Mesothelial cell of epicardium (in vitro differentiated cells): ENCODE data around the gene UNC13C. TPM values are rescaled to one million over a fixed set of nuclear protein-coding genes. Genes with fewer than 3 reads are reported as not detected.

ENCODE experiments used
- DNase-seq, 2 experiments: peaks; one replicate each; pipeline ENCODE4 v3.0.0; 2021; ENCODE audit warnings: low spot score in 2 of 2; ENCODE audit not compliant: unreplicated experiment in 2 of 2
- H3K27ac Mint-ChIP-seq: 2 replicates; pipeline ENCODE4 v1.8.0; 2021; ENCODE audit warnings: mixed read lengths
- H3K27me3 Mint-ChIP-seq: 2 replicates; pipeline ENCODE4 v1.8.0; 2021; ENCODE audit warnings: low read depth, mixed read lengths
- H3K36me3 Mint-ChIP-seq: 2 replicates; pipeline ENCODE4 v1.8.0; 2021; ENCODE audit warnings: mixed read lengths
- H3K4me1 Mint-ChIP-seq: 2 replicates; pipeline ENCODE4 v1.8.0; 2021; ENCODE audit warnings: mixed read lengths
- H3K4me3 Mint-ChIP-seq: 2 replicates; pipeline ENCODE4 v1.8.0; 2021; ENCODE audit warnings: mild to moderate bottlenecking, moderate library complexity, mixed read lengths
- H3K9me3 Mint-ChIP-seq: 2 replicates; pipeline ENCODE4 v1.8.0; 2021; ENCODE audit warnings: mixed read lengths
- CTCF ChIP-seq: fragments of 200-600 bp; sonication (generic); IDR thresholded peaks from one replicate; pipeline ENCODE4 v1.5.0; 2021; ENCODE audit warnings: antibody characterized with exemption; ENCODE audit not compliant: unreplicated experiment
- total RNA-seq: library from RNA; stranded (reverse); gene quantifications from 3 replicates; pipeline ENCODE4 v1.2.1, GENCODE V29; 2021

The UNC13C gene
- total RNA-seq, 1 donor from 2014 or later: 2.7 TPM

GRCh38 chr15:54035616-54036015, 57.4 kb downstream of the UNC13C start:
- H3K27me3 Mint-ChIP-seq: no peaks in the 10 kb centered on the region
- no peaks in the 10 kb centered on the region for H3K36me3 Mint-ChIP-seq
- H3K9me3 Mint-ChIP-seq: peaks cover 9% of the 10 kb centered on the region
- no peak overlapping the region for H3K4me3 Mint-ChIP-seq
- H3K4me1 Mint-ChIP-seq: no peaks in the 10 kb centered on the region
- TF ChIP-seq CTCF: no peak
- no peak overlapping the region for H3K27ac Mint-ChIP-seq
- no peak for DNase-seq

- TF ChIP-seq CTCF: no peak
- Mint-ChIP-seq H3K27me3 (no peaks in the 10 kb centered on the region), H3K4me3 (no peak overlapping the region), H3K27ac (no peak overlapping the region), H3K36me3 (no peaks in the 10 kb centered on the region), H3K9me3 (peaks cover 9% of the 10 kb centered on the region), H3K4me1 (no peaks in the 10 kb centered on the region)
- no peak for DNase-seq
Measured at GRCh38 chr15:54045397-54045796, 67.2 kb downstream of the UNC13C start.

GRCh38 chr15:54046093-54046492, 67.9 kb downstream of the UNC13C start:
- Mint-ChIP-seq H3K4me3 (no peak overlapping the region), H3K27me3 (no peaks in the 10 kb centered on the region), H3K4me1 (no peaks in the 10 kb centered on the region), H3K9me3 (peaks cover 9% of the 10 kb centered on the region), H3K27ac (no peak overlapping the region), H3K36me3 (no peaks in the 10 kb centered on the region)
- TF ChIP-seq CTCF: no peak
- no peak for DNase-seq

- DNase-seq: no peak
- Mint-ChIP-seq H3K4me3 (no peak overlapping the region), H3K4me1 (no peaks in the 10 kb centered on the region), H3K27ac (no peak overlapping the region), H3K27me3 (no peaks in the 10 kb centered on the region), H3K9me3 (no peaks in the 10 kb centered on the region), H3K36me3 (no peaks in the 10 kb centered on the region)
- TF ChIP-seq CTCF: no peak
Measured at GRCh38 chr15:54064365-54064764, 86.1 kb downstream of the UNC13C start.

GRCh38 chr15:54066403-54066802, 88.2 kb downstream of the UNC13C start:
- Mint-ChIP-seq H3K27me3 (no peaks in the 10 kb centered on the region), H3K36me3 (no peaks in the 10 kb centered on the region), H3K27ac (no peak overlapping the region), H3K9me3 (no peaks in the 10 kb centered on the region), H3K4me1 (peaks cover 3% of the 10 kb centered on the region), H3K4me3 (no peak overlapping the region)
- DNase-seq: no peak
- TF ChIP-seq CTCF: no peak
